Skin epidermis (tissue), 12 donors: ENCODE measurements around the gene ZNF211.

Experiments
- H3K27ac ChIP-seq, 21 experiments: fragments of 200-600 bp; sonication (generic) in 11 of 21; one replicate each; pipeline ENCODE4 v1.5.0; 2020; ENCODE audit warnings: mild to moderate bottlenecking in 3 of 21, inconsistent platforms in 2 of 21, moderate library complexity in 2 of 21
- H3K4me3 ChIP-seq, 7 experiments: fragments of 200-600 bp; sonication (generic) in 2 of 7; one replicate each; pipeline ENCODE4 v1.5.0; 2020; ENCODE audit warnings: inconsistent platforms in 2 of 7, mild to moderate bottlenecking in 2 of 7, moderate library complexity in 1 of 7

ZNF211 gene

GRCh38 chr19:57651654-57651996 is 18.7 kb downstream of the ZNF211 start:
- H3K27ac ChIP-seq: peak overlapping the region in 2 of 21 experiments; percentile 11 to 33
- peak overlapping the region in 2 of 7 experiments; percentile 2 to 12 for H3K4me3 ChIP-seq

- Histone ChIP-seq H3K27ac (no peak overlapping the region), H3K4me3 (no peak overlapping the region)
Measured at GRCh38 chr19:57653689-57654088, 20.7 kb downstream of the ZNF211 start.

GRCh38 chr19:57655443-57655842 is 22.5 kb downstream of the ZNF211 start:
- H3K4me3 ChIP-seq: no peak overlapping the region
- no peak overlapping the region for H3K27ac ChIP-seq

DNA sequence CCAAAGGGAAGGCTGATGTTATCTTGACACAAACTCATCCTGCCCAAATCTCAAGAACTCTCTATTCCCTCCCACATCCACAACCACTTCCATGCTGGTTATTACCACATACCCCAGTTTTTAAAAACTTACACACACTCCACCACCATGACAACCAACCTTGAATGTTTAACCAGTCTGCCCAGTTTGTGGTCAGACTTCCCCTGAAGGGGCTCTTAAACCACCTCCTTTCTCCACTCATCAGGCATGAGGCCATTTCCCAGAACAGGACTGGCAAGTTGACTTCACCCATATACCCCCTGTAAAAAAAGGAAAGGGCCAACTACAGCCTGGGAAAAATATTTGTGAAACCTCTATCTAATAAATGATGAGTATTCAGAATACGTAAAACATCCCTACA is 23.4 kb downstream of the ZNF211 start:
- H3K27ac ChIP-seq: no peak overlapping the region
- no peak overlapping the region for H3K4me3 ChIP-seq

DNA sequence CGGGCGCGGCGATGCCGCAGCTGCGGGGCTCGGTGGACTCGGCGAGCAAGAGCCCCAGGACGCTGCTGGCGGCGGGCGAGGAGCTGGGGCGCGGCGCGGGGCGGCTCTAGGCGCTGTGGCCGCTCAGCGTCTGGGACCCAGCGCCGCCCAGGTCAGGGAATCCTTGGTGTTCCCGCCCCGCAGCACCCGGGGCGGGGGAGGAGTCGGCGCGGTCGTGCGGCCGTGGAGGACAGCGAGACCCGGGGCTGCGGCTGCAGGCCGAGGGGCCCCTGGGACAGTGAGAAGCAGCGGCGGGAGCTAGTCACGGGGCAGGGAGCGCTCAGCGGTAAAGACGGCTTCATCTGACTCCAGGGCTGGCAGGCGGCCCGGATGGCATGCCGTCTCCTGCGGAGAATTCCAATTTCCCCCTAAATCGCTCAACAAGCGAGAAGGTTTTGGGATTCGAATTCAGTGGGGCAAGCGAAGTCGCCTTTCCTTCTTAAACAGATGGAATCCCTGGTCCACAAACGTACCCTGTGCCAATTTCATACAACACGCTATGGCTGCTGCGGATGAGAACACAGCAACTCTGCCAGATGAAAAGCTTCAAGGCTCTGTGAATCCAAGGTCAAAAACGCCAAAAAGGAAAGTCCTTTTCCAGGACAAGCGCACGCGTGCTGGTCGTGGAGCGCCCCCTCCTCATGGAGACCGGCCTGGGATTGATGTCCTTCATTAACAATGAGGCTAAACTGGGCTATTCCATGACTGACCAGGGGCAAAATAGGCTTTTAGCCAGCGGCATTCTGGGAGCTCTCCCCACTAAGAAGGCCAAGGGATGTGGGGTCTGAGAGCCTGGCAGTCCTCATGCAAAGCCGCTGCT is 31.5 kb downstream of the ZNF211 start:
- Histone ChIP-seq H3K27ac (peak overlapping the region in 8 of 21 experiments; percentile 1 to 58 (median 36)), H3K4me3 (peak overlapping the region; percentile 40 to 51 (median 41))

- no peak overlapping the region for H3K4me3 ChIP-seq
- no peak overlapping the region for H3K27ac ChIP-seq
Measured at GRCh38 chr19:57665261-57665806, 32.4 kb downstream of the ZNF211 start.

DNA sequence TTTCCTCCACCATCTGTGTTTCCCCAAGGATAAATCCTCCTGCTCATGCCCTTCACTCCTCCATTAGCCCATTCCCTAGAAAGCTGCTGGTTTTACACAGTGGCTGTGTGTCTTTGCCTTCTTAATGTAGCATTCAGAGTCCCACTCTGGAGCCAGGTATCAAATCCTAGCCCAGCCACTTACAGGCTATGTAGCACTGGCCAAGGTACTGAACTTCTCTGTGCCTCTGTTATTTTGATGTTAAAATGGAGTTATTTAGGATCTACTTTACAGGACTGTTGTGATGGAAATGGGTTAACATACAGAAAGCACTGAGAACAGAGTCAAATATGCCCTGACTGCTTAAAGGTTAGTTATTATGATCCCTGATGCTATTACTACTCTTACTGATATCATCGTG is 34.3 kb downstream of the ZNF211 start:
- Histone ChIP-seq H3K27ac (no peak overlapping the region), H3K4me3 (no peak overlapping the region)

- no peak within 1 kb of the TSS for H3K4me3 ChIP-seq
Measured at GRCh38 chr19:57668635-57669034, 35.7 kb downstream of the ZNF211 start, which contains the start of gene ZSCAN4. Gene ZSCAN4, plus strand, starts transcription at chr19:57668935. Its CDS starts 7,211 bp downstream, at chr19:57676146.

DNA sequence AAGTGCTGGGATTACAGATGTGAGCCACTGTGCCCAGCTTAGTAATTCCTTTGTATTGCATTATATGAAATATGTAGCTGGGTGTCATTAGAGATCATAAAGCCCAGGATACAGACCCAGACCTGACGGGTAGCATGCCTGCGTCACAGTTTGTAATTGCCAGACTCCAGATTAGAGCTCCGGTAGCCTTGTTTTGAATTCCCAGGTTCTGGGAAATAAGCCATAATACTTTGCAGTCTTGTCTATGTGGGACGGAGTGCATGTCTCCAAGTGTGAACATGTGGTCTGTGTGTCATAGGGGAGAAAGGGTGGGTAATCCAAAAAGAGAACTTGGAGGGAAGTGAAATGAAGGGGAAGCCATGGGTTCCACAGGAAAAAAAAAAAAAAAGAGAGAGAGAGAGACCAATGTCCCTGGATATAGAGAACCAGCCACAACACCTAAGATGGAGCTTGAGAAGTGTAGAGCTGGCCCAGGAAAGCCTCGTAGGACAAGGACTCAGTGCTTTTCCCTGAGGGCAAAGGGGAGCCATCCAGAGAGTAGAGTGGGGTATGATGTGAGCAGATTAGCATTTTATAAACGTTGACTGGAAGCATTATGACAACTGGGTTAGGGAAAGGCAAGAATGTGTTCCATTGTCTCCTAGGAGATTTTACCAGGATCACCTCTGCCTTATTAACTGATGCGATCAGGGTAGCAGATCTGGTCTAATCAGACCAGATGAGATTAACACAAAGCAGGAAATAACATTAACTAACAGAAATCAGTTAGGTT is 38.3 kb downstream of the ZNF211 start:
- no peak overlapping the region for H3K4me3 ChIP-seq
- H3K27ac ChIP-seq: no peak overlapping the region

More at GRCh38 chr19:57668635-57669034, 35.7 kb downstream of the ZNF211 start, which contains the start of gene ZSCAN4:
- H3K27ac ChIP-seq: no peak within 1 kb of the TSS

GRCh38 chr19:57672466-57672865 is 39.5 kb downstream of the ZNF211 start:
- H3K27ac ChIP-seq: no peak overlapping the region
- H3K4me3 ChIP-seq: no peak overlapping the region

- H3K4me3 ChIP-seq: no peak overlapping the region
- H3K27ac ChIP-seq: no peak overlapping the region
Measured at GRCh38 chr19:57675881-57676280, 42.9 kb downstream of the ZNF211 start.

DNA sequence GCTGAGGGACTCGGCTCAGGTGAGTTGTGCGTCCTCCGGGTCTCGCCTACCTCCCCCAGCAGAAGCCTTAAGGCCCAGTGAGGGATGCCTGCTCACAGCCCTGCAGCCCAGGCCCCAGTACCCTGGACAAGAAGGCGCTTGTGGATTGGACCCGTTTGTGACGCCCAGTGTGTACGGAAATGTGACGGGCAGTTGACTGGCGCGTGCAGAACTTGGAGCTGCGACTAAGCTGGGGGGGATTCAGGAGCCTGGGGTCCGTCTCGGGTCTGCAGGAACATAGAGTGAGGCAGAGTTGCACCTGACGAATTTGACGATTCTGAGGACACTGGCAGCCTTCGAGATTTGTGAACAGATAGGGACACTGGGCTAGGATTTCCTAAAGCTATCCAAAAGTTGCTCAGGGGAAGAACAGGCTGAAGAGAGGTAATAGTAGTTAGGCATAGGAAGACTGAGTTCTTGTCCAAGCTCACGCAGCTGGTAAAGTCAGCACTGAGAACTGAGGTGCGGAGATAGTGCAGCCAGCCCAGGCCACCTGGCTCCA is 49.3 kb downstream of the ZNF211 start:
- H3K4me3 ChIP-seq: peak overlapping the region; percentile 70 to 98 (median 82)
- peak overlapping the region in 19 of 21 experiments; percentile 19 to 85 (median 71) for H3K27ac ChIP-seq

GRCh38 chr19:57686727-57687126 is 53.8 kb downstream of the ZNF211 start:
- Histone ChIP-seq H3K27ac (no peak overlapping the region), H3K4me3 (no peak overlapping the region)

- Histone ChIP-seq H3K4me3 (no peak overlapping the region), H3K27ac (no peak overlapping the region)
Measured at GRCh38 chr19:57687363-57688010, 54.5 kb downstream of the ZNF211 start.

- no peak overlapping the region for H3K4me3 ChIP-seq
- no peak overlapping the region for H3K27ac ChIP-seq
Measured at GRCh38 chr19:57688011-57688763, 55.2 kb downstream of the ZNF211 start.

GRCh38 chr19:57689750-57690149 is 56.8 kb downstream of the ZNF211 start:
- Histone ChIP-seq H3K27ac (no peak overlapping the region), H3K4me3 (no peak overlapping the region)
